GM21529 (cell line): Measurements from ENCODE around the gene PAXX.

Experiments used
- ATAC-seq: cut with Tn5 transposase; IDR thresholded peaks from one replicate; pipeline ENCODE4 v1.9.1; 2021; ENCODE audit not compliant: unreplicated experiment

PAXX gene

GRCh38 chr9:136952876-136953770, 39.1 kb upstream of the PAXX start:
- ATAC-seq: no peak

- ATAC-seq: no peak
Measured at GRCh38 chr9:136953771-136954269, 38.4 kb upstream of the PAXX start.

GRCh38 chr9:136954270-136955083, 37.7 kb upstream of the PAXX start:
- ATAC-seq: no peak

- ATAC-seq: no peak
Measured at GRCh38 chr9:136955202-136955942, 36.9 kb upstream of the PAXX start.

GRCh38 chr9:136955943-136956335, 36.3 kb upstream of the PAXX start:
- no peak for ATAC-seq

GRCh38 chr9:136956604-136957003, 35.6 kb upstream of the PAXX start:
- no peak for ATAC-seq

- ATAC-seq: no peak
Measured at GRCh38 chr9:136957461-136957860, 34.8 kb upstream of the PAXX start.

- no peak for ATAC-seq
Measured at GRCh38 chr9:136957901-136958300, 34.3 kb upstream of the PAXX start.

GRCh38 chr9:136958473-136958872, 33.7 kb upstream of the PAXX start:
- no peak for ATAC-seq

- ATAC-seq: no peak
Measured at GRCh38 chr9:136958898-136959850, 33.0 kb upstream of the PAXX start.

- no peak for ATAC-seq
Measured at GRCh38 chr9:136960212-136960937, 31.8 kb upstream of the PAXX start.

GRCh38 chr9:136960938-136961275, 31.3 kb upstream of the PAXX start:
- ATAC-seq: no peak

GRCh38 chr9:136961279-136962065, 30.8 kb upstream of the PAXX start:
- no peak for ATAC-seq

- no peak for ATAC-seq
Measured at GRCh38 chr9:136962163-136962562, 30.1 kb upstream of the PAXX start.

GRCh38 chr9:136962701-136963248, 29.4 kb upstream of the PAXX start:
- no peak for ATAC-seq

- ATAC-seq: no peak
Measured at GRCh38 chr9:136963341-136963740, 28.9 kb upstream of the PAXX start.

GRCh38 chr9:136963751-136964150, 28.5 kb upstream of the PAXX start:
- ATAC-seq: no peak

GRCh38 chr9:136964171-136964689, 28.0 kb upstream of the PAXX start:
- ATAC-seq: no peak
